Peyer's patch (tissue), 4 donors: ENCODE results near the gene TPRX1.
"Not testable (repeated sequence)": the region's sequence is repeated elsewhere in the genome, so short reads cannot be mapped to it uniquely, and the experiment has no call there.

Experiments
- POLR2A ChIP-seq, 2 donors: fragments of 450-650 bp; IDR thresholded peaks; one replicate each; pipeline ENCODE4 v1.5.1; 2017; ENCODE audit warnings: antibody characterized with exemption in 2 of 2, mild to moderate bottlenecking in 2 of 2, moderate library complexity in 2 of 2
- TF ChIP-seq, protein P1 (sequence below), 6 experiments: fragments of 450-650 bp in 4 of 6; fragments of 200-600 bp in 2 of 6; sonication (generic) in 1 of 6; IDR thresholded peaks; one replicate each; pipeline ENCODE4 v1.5.1; 2017 to 2019; ENCODE audit warnings: antibody characterized with exemption in 6 of 6, mild to moderate bottlenecking in 3 of 6, moderate library complexity in 1 of 6

DNA sequence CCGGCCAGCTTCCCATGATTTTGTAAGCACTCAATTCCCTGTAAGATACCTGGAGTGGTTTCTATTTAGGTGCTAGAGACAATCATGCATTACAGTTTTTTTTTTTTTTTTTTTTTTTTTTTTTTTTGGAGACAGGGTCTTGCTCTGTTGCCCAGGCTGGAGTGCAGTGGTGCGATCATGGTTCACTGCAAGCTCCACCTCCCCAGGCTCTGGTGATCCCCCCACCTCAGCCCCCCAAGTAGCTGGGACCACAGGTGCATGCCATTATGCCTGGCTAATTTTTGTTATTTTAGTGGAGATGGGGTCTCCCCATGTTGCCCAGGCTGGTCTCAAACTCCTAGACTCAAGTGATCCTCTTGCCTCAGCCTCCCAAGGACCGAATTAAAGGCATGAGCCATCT lies 39.6 kb downstream of the TPRX1 start:
- TF ChIP-seq, protein P1, sequence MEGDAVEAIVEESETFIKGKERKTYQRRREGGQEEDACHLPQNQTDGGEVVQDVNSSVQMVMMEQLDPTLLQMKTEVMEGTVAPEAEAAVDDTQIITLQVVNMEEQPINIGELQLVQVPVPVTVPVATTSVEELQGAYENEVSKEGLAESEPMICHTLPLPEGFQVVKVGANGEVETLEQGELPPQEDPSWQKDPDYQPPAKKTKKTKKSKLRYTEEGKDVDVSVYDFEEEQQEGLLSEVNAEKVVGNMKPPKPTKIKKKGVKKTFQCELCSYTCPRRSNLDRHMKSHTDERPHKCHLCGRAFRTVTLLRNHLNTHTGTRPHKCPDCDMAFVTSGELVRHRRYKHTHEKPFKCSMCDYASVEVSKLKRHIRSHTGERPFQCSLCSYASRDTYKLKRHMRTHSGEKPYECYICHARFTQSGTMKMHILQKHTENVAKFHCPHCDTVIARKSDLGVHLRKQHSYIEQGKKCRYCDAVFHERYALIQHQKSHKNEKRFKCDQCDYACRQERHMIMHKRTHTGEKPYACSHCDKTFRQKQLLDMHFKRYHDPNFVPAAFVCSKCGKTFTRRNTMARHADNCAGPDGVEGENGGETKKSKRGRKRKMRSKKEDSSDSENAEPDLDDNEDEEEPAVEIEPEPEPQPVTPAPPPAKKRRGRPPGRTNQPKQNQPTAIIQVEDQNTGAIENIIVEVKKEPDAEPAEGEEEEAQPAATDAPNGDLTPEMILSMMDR (IDR thresholded peaks at IDR 0.05) = not testable (repeated sequence)
- TF ChIP-seq POLR2A (IDR thresholded peaks at IDR 0.05) = not testable (repeated sequence)
